BE2C (cell line): ENCODE measurements around the gene SIX3.

Experiments used
- DNase-seq: peaks from one replicate; pipeline ENCODE4 v3.0.0-alpha.2; 2020
- H3K27me3 ChIP-seq: fragments of 250-450 bp; sonication (Bioruptor Pico); 2 replicates; pipeline ENCODE4 v1.5.1; 2020; ENCODE audit warnings: mild to moderate bottlenecking
- H3K36me3 ChIP-seq: fragments of 250-450 bp; sonication (Bioruptor Pico); 2 replicates; pipeline ENCODE4 v1.5.1; 2020; ENCODE audit warnings: mild to moderate bottlenecking
- H3K4me1 ChIP-seq: fragments of 250-450 bp; sonication (Bioruptor Pico); 2 replicates; pipeline ENCODE4 v1.5.1; 2020
- H3K4me3 ChIP-seq: 2 replicates; pipeline ENCODE4 v1.5.1; 2011; ENCODE audit warnings: low read depth, low read length
- H3K9me3 ChIP-seq: fragments of 250-450 bp; sonication (Bioruptor Pico); 2 replicates; pipeline ENCODE4 v1.5.1; 2020
- TF ChIP-seq, protein P1 (sequence below): IDR thresholded peaks from 2 replicates; pipeline ENCODE4 v1.5.1; 2012; ENCODE audit warnings: mild to moderate bottlenecking, low read depth, low read length

Gene SIX3

GRCh38 chr2:44936275-44936674, 5.2 kb upstream of the SIX3 start:
- Histone ChIP-seq H3K4me1 (peaks cover 4% of the 10 kb centered on the region), H3K36me3 (no peaks in the 10 kb centered on the region), H3K4me3 (no peak overlapping the region), H3K9me3 (no peaks in the 10 kb centered on the region), H3K27me3 (peaks cover 13% of the 10 kb centered on the region)
- TF ChIP-seq, protein P1, sequence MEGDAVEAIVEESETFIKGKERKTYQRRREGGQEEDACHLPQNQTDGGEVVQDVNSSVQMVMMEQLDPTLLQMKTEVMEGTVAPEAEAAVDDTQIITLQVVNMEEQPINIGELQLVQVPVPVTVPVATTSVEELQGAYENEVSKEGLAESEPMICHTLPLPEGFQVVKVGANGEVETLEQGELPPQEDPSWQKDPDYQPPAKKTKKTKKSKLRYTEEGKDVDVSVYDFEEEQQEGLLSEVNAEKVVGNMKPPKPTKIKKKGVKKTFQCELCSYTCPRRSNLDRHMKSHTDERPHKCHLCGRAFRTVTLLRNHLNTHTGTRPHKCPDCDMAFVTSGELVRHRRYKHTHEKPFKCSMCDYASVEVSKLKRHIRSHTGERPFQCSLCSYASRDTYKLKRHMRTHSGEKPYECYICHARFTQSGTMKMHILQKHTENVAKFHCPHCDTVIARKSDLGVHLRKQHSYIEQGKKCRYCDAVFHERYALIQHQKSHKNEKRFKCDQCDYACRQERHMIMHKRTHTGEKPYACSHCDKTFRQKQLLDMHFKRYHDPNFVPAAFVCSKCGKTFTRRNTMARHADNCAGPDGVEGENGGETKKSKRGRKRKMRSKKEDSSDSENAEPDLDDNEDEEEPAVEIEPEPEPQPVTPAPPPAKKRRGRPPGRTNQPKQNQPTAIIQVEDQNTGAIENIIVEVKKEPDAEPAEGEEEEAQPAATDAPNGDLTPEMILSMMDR: no peak
- DNase-seq: no peak

- TF ChIP-seq, protein P1: no peak
- H3K27me3 ChIP-seq: peaks cover 13% of the 10 kb centered on the region
- peaks cover 4% of the 10 kb centered on the region for H3K4me1 ChIP-seq
- no peak for DNase-seq
- no peaks in the 10 kb centered on the region for H3K36me3 ChIP-seq
- H3K4me3 ChIP-seq: no peak overlapping the region
- H3K9me3 ChIP-seq: no peaks in the 10 kb centered on the region
Observed at GRCh38 chr2:44936715-44937687, 4.5 kb upstream of the SIX3 start.

DNA sequence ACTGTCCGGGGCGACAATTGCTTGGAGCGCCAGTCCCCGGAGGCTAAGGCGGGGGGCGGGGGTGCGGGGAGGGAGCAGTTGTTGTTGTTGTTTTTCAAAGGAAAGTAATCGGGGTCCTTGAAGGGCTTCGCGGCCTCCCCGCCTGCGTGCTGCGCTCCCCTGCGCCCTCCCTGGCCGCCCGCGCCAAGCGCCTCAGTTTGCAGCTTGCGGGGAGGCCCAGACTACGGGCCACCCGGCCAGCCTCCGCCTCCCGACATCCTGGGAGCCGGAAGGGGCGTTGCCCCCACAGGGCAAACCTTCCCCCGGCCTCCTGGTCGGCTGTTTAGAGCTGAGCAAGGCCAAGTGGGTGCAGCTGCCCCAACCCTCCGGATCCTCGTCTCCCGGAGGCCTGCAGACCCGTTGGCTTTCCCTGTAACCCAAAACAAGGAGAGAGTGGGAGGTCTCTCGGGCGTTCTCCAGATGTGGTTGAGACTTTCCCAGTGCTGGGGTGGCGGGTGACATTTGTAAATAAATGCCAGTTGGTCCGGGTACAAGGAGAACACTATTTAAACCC, 3.7 kb upstream of the SIX3 start:
- Histone ChIP-seq H3K4me1 (peaks cover 4% of the 10 kb centered on the region), H3K4me3 (no peak overlapping the region), H3K36me3 (no peaks in the 10 kb centered on the region), H3K27me3 (peaks cover 13% of the 10 kb centered on the region), H3K9me3 (no peaks in the 10 kb centered on the region)
- TF ChIP-seq, protein P1: no peak
- DNase-seq: no peak

DNA sequence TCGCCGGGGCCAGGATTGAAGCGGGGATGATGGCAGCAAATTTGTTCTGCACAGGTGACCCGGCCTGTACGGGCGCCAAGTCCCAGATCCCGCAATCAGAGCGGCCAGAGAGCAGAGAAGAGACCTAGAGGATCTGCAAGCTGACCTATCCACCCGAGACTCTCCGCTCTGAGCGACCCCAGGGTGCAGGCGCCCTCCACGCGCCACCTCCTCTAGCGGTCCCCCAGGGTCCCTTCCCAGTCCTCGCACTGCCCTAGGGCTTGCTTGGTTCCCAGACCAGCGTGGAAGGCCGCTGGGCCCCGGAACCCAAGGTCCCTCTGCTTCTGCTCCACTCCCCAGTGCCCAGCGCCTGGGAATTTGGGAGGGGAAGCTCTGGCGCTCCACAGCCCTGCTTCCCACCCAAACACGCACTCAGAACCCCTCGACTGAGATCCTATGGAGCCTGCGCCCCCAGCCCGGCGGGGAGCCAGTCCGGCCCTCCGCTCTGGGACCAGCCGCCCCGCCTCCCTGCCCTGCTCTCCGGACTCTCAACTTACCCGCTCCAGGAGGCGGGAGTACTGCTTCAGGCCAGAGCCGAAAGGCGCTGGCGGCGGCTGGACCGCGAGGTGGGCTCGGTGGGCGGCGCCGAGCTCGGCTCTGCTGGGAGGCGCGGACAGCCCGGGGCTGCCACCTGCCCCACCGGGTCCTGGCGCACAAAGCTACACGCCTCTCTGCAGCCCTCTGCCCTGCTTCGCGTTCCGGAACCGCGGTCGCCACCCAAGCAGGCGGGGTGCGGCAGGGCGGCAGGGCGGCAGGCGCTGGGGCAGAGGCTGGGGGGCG, 3.0 kb upstream of the SIX3 start:
- Histone ChIP-seq H3K27me3 (peaks cover 13% of the 10 kb centered on the region), H3K4me3 (peak overlapping the region; percentile 47), H3K4me1 (peaks cover 4% of the 10 kb centered on the region), H3K36me3 (no peaks in the 10 kb centered on the region), H3K9me3 (no peaks in the 10 kb centered on the region)
- DNase-seq: peak; percentile 60
- TF ChIP-seq, protein P1: no peak

DNA sequence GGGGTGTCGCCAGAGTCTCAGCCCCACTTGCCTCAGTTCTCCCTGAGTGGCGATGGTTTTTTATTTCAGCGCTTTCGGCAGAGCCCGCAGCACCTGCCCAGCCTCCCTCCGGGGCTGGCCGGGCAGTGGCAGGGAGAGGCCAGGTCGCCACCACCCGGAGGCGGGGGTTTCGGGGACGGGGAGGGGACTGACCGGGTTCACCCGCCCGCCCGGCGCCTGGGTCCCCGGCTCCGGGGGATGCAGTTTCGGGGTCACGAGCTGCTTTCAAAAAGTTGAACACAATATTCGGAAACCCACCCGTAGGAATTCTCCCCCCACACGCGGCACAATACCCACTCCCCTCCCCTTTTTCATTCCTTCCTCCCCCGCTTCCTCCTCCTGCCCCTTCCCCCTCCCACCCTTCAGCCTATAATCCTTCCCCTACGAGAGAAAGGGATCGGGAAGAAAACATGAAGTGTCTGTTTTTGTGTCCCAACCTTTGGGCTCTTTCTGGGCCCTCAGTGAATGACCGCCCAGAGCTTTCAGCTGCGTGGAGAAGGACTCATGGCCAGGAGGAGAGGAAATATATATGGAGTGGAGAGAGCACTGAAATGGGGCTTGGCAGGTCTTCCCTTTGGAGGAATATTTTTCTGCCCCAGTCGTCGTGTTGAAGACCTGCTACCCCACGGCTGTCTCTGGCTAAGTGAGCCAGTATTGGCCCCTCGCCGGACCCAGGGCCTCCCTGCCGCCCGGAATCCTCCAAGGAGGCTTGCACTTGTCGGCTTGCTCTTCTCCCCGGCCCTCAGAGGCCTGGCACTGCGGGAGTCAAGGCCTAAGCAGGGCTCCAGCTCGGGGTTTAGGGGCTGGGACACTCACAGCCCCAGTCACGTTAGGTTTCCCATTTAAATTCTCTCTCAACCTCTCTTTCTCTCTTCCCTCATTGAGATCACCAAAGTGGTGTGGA, 2.1 kb upstream of the SIX3 start:
- peak overlapping the region; percentile 47 for H3K4me3 ChIP-seq
- TF ChIP-seq, protein P1: no peak
- no peak for DNase-seq

More for the DNA sequence above, 2.1 kb upstream of the SIX3 start:
- peaks cover 4% of the 10 kb centered on the region for H3K4me1 ChIP-seq
- no peaks in the 10 kb centered on the region for H3K9me3 ChIP-seq
- H3K27me3 ChIP-seq: peaks cover 13% of the 10 kb centered on the region
- H3K36me3 ChIP-seq: no peaks in the 10 kb centered on the region; the same call in 1 of the 2 replicates
